ENCODE data around the gene GREM1. TPM values are rescaled to one million over a fixed set of nuclear protein-coding genes. Genes with fewer than 3 reads are reported as not detected.

Gene GREM1
- total RNA-seq, 1 experiment from 2014 or later, result 1.1 TPM

DNA sequence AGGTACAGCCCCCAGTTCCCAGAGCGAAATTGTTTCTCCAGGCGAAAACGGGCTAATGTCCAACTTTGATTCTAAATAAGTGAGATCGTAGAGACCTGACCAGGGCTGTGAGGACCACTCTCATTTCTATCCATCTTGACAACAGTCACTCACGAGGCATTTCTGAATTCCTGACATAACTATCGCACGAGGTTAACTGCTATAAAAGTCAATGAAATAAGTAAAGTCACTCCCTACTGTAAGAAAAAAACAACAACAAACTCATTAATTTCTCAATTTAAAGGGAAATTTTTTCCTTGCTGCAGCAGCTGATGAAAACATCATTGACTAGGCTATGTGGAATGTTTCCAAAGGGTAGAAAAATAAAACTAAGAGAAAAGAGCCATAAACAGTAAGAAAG lies 69.1 kb downstream of the GREM1 start:
- Histone ChIP-seq H3T11ph (ENCODE audit: low read length) (no peak overlapping the region), H4K8ac (replicated peaks; ENCODE audit: insufficient read length, low read depth, low read length) (no peak overlapping the region), H2AK5ac (ENCODE audit: insufficient read length, low read length) (no peak overlapping the region), H3K23me2 (ENCODE audit: insufficient read length, low read depth, low read length, poor library complexity, severe bottlenecking) (no peaks in the 10 kb centered on the region), H3K23ac (ENCODE audit: insufficient read length, low read depth, low read length) (no peak overlapping the region), H4K5ac (ENCODE audit: insufficient read length, low read depth, low read length) (no peak overlapping the region), H2BK120ac (ENCODE audit: low read depth, low read length, poor library complexity, severe bottlenecking) (no peak overlapping the region), H3K79me1 (ENCODE audit: insufficient read depth, low read depth, low read length, poor library complexity, severe bottlenecking) (no peaks in the 10 kb centered on the region), H3K79me2 (ENCODE audit: insufficient read depth, low read length) (no peaks in the 10 kb centered on the region), H3K18ac (ENCODE audit: insufficient read length, low read depth, low read length) (no peak overlapping the region), H2BK20ac (ENCODE audit: low read depth, low read length, poor library complexity, severe bottlenecking) (no peak overlapping the region), H3K9ac (ENCODE audit: extremely low read depth, insufficient read length, low read length) (no peak overlapping the region), H3K4ac (ENCODE audit: low read depth, low read length) (no peak overlapping the region), H4K20me1 (ENCODE audit: control insufficient read depth, insufficient read depth, insufficient read length) (no peaks in the 10 kb centered on the region), H3K4me2 (ENCODE audit: insufficient read depth, insufficient read length, low read length) (no peak overlapping the region), H2AFZ (ENCODE audit: low read length) (no peak overlapping the region), H3K56ac (ENCODE audit: insufficient read length, low read depth, low read length) (no peak overlapping the region), H3K14ac (ENCODE audit: insufficient read depth, low read length) (no peak overlapping the region), H2BK15ac (ENCODE audit: low read depth, low read length) (no peak overlapping the region), H3K27ac (ENCODE audit: insufficient read length, low read depth, low read length) (no peak overlapping the region), H2BK12ac (ENCODE audit: insufficient read length, low read depth, low read length) (no peak overlapping the region), H3K27me3 (ENCODE audit: insufficient read depth, low read length) (no peaks in the 10 kb centered on the region), H2BK5ac (ENCODE audit: insufficient read length, low read length) (no peak overlapping the region), H4K91ac (ENCODE audit: insufficient read length, low read depth, low read length) (no peak overlapping the region), H3K4me1 (ENCODE audit: insufficient read depth, low read length) (0 out of 2 replicates have a peak, but pooled peaks cover 2% of the 10 kb centered on the region), H3K9me3 (ENCODE audit: control insufficient read depth, low read depth, low read length) (no peaks in the 10 kb centered on the region)
- no peaks in the 10 kb centered on the region for H3K36me3 Mint-ChIP-seq (ENCODE audit: insufficient read depth in 1 of 3, low read depth in 3 of 3)
- peaks cover 18% of the 10 kb centered on the region in 2 experiments for H3K4me1 Mint-ChIP-seq
- WGBS (ENCODE audit: extremely low coverage, insufficient read length, low lambda C conversion rate), result no CpG with 5 or more reads among the region's 7 CpGs
- H3K9me3 Mint-ChIP-seq, result no peaks in the 10 kb centered on the region
- TF ChIP-seq, protein P1, sequence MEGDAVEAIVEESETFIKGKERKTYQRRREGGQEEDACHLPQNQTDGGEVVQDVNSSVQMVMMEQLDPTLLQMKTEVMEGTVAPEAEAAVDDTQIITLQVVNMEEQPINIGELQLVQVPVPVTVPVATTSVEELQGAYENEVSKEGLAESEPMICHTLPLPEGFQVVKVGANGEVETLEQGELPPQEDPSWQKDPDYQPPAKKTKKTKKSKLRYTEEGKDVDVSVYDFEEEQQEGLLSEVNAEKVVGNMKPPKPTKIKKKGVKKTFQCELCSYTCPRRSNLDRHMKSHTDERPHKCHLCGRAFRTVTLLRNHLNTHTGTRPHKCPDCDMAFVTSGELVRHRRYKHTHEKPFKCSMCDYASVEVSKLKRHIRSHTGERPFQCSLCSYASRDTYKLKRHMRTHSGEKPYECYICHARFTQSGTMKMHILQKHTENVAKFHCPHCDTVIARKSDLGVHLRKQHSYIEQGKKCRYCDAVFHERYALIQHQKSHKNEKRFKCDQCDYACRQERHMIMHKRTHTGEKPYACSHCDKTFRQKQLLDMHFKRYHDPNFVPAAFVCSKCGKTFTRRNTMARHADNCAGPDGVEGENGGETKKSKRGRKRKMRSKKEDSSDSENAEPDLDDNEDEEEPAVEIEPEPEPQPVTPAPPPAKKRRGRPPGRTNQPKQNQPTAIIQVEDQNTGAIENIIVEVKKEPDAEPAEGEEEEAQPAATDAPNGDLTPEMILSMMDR (conservative IDR thresholded peaks at IDR 0.05), result no peak
- H3K27ac Mint-ChIP-seq, result no peak overlapping the region
- no peaks in the 10 kb centered on the region for H3K27me3 Mint-ChIP-seq (ENCODE audit: low read depth)
- no peak for DNase-seq
- no peak overlapping the region for H3K4me3 Mint-ChIP-seq

All from H9 (cell line).